HEK293T (cell line): ENCODE measurements around the gene MAPK1.

ENCODE experiments used
- BHLHE40 ChIP-seq: fragments of 450-650 bp; IDR thresholded peaks from 2 replicates; pipeline ENCODE4 v1.6.1; 2016; ENCODE audit warnings: mild to moderate bottlenecking, moderate library complexity, borderline replicate concordance
- CTBP1 ChIP-seq: fragments of 450-650 bp; IDR thresholded peaks from 2 replicates; pipeline ENCODE4 v1.6.1; 2016; ENCODE audit warnings: borderline replicate concordance
- ELF4 ChIP-seq: fragments of 450-650 bp; IDR thresholded peaks from 2 replicates; pipeline ENCODE4 v1.6.1; 2017; ENCODE audit warnings: antibody characterized with exemption
- FOXA1 ChIP-seq: fragments of 450-650 bp; IDR thresholded peaks from 2 replicates; pipeline ENCODE4 v1.6.1; 2016; ENCODE audit warnings: mild to moderate bottlenecking
- FOXK2 ChIP-seq: fragments of 450-650 bp; IDR thresholded peaks from 2 replicates; pipeline ENCODE4 v1.6.1; 2016; ENCODE audit warnings: mild to moderate bottlenecking
- FOXM1 ChIP-seq: fragments of 450-650 bp; IDR thresholded peaks from 2 replicates; pipeline ENCODE4 v1.6.1; 2017; ENCODE audit warnings: mild to moderate bottlenecking, borderline replicate concordance
- HDGF ChIP-seq: fragments of 450-650 bp; IDR thresholded peaks from 2 replicates; pipeline ENCODE4 v1.6.1; 2017; ENCODE audit warnings: antibody characterized with exemption, borderline replicate concordance
- NFRKB ChIP-seq: fragments of 450-650 bp; IDR thresholded peaks from 2 replicates; pipeline ENCODE4 v1.6.1; 2016; ENCODE audit warnings: mild to moderate bottlenecking, moderate library complexity
- SP1 ChIP-seq: fragments of 450-650 bp; IDR thresholded peaks from 2 replicates; pipeline ENCODE4 v1.6.1; 2017
- SUZ12 ChIP-seq: fragments of 450-650 bp; IDR thresholded peaks from 2 replicates; pipeline ENCODE4 v1.6.1; 2016; ENCODE audit warnings: mild to moderate bottlenecking
- TARDBP ChIP-seq: fragments of 450-650 bp; IDR thresholded peaks from 2 replicates; pipeline ENCODE4 v1.6.1; 2016
- TF ChIP-seq, protein P1 (sequence below): fragments of 450-650 bp; IDR thresholded peaks from 2 replicates; pipeline ENCODE4 v1.6.1; 2016

DNA sequence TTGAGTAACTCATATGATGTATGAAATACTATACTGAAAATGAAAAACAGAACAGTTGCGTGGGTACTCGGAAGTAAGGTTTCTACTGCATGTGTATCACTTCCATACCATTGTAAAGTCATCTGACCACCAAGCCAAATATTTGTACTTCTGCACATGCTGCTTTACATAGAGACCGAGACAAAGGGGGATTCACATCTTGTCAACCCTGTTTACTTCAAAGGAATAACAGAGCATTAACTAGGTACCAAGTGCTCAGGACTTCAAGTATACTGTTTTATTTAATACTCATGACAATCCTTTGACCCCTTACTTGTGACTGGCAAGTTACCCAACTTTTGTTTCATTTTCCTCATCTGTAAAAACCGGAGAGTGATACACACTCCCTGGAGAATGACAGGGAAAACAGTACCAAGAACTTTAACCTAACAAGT lies 9.9 kb downstream of the MAPK1 start:
- TF ChIP-seq, protein P1, sequence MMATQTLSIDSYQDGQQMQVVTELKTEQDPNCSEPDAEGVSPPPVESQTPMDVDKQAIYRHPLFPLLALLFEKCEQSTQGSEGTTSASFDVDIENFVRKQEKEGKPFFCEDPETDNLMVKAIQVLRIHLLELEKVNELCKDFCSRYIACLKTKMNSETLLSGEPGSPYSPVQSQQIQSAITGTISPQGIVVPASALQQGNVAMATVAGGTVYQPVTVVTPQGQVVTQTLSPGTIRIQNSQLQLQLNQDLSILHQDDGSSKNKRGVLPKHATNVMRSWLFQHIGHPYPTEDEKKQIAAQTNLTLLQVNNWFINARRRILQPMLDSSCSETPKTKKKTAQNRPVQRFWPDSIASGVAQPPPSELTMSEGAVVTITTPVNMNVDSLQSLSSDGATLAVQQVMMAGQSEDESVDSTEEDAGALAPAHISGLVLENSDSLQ = no peak
- TF ChIP-seq HDGF (no peak), ELF4 (no peak), FOXK2 (no peak), BHLHE40 (no peak), NFRKB (no peak), FOXA1 (no peak), FOXM1 (no peak), SP1 (no peak), TARDBP (no peak), SUZ12 (no peak), CTBP1 (no peak)
